GM18909 (cell line): ENCODE results near the gene NBDY.
A peak's percentile ranks its signal among the peaks of the same experiment; 100 is the strongest.

ENCODE experiments used
- ATAC-seq: cut with Tn5 transposase; IDR thresholded peaks from one replicate; pipeline ENCODE4 v1.9.1; 2021; ENCODE audit warnings: mild to moderate bottlenecking; ENCODE audit not compliant: unreplicated experiment, poor library complexity

NBDY gene

DNA sequence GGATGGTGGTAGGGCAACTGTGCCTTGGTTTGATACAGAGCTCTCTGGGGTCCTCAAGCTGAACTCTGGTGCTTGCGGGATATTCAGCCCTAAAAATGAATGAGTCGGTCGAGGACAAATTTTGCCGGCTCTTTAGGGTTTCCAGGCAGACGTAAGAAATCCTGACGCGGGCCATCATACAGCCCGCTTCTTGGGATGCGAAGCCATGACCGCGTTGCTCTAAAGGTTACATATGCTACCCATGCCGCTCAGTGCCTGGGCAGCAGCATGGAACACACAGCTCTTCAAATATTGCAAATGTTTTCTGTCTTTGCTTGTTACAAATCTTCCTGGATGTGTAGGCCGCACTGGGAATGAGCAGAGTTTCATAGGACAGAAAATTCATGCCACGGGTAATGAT, 55.6 kb downstream of the NBDY start:
- ATAC-seq, result no peak

GRCh38 chrX:56785442-56785841, 56.4 kb downstream of the NBDY start:
- no peak for ATAC-seq

DNA sequence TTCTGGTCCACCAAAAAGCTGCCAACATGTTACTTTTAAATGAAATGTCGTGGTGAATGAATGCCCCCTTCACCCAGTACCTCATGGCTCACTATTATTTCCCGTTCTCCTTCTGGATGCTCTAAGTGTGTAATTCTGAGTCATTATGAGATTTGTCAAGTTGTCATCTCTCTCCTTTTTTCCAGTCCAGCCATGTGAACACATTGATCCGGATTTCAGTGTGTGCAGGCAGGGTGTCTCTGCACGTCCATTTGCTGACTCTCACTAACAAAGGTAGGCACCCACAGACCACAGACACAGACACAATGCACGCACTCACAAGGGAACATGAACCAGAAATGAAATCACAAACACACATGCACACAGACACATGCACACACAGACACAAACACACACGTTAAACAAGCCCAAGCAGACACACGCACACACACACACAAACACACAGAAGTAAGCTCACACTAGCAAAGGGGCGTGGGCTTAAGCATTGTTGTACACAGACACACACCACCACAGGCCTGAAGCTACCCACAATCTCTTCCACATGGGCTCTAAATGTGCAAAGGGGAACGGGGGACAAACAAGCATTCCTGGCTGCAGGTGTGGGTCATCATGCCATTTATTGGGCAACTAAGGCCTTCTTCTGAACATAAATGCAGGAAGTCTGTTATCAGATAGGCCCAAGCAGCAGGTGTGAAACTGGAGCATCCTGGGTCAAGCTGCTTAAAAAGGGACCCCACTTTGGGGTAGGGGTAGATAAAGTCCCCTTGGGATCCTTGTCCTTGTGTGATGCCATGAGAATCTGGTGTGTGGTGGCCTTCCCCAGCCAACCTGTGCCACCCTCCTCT, 58.1 kb downstream of the NBDY start:
- ATAC-seq, result no peak

DNA sequence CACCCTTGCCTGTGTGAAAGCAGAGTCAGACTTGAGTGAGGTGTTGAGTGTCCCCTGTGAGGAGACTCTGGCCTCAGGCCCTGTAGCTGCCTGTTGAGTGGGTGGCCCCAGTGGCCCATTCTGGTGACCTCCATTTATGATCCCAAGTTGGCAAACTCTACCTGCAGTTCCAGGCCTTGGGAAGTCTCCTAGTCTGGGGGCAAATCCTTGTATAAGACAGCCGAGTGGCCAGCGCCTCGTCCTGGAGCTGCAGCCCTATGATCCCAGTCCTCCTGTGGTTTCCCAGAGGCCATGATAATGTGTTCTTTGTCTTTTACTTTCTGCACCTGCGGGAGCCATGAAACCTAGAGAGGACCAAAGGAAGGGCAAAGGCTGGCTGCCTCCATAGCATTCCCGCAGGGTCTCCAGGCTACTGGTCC, 58.7 kb downstream of the NBDY start:
- no peak for ATAC-seq

- ATAC-seq, result peak; percentile 27
Observed at GRCh38 chrX:56788229-56788628, 59.2 kb downstream of the NBDY start.

GRCh38 chrX:56788717-56789122, 59.7 kb downstream of the NBDY start:
- ATAC-seq, result peak; percentile 68

- ATAC-seq, result no peak
Observed at GRCh38 chrX:56789518-56790070, 60.6 kb downstream of the NBDY start.

GRCh38 chrX:56790778-56791177, 61.7 kb downstream of the NBDY start:
- ATAC-seq, result no peak

DNA sequence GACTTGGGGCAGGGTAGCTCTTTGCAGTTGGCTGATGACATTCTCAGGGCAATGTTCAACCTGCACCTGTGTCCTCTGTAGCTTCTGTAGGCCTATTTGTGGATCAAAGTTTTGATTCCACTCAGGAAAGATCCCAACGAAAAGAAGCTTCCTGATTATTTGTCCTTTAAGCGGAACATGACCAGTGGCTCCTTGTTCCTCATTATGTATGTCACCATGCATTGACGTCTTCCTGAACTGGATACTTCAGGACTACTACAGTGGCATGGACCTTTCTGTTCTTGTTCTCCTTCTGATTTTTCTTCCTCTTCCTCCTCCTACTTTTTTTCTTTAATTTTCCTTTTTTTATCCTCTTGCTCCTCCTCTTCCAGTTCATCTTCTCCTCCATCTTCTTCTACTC, 62.4 kb downstream of the NBDY start:
- no peak for ATAC-seq

- no peak for ATAC-seq
Observed at GRCh38 chrX:56792270-56793111, 63.4 kb downstream of the NBDY start.

DNA sequence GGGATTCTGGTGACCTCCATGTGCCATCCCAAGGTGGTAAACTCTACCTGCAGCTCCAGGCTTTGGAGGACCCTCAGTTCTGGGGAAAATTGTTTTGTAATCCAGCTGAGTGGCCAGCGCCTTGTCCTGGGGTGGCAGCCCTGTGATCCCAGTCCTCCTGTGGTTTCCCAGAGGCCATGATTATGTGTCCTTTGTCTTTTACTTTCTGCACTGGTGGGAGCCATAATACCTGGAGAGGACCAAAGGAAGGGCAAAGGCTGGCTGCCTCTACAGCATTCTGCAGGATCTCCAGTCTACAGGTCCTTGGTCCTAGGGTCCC, 64.0 kb downstream of the NBDY start:
- no peak for ATAC-seq

- no peak for ATAC-seq
Observed at GRCh38 chrX:56793521-56794320, 64.7 kb downstream of the NBDY start.

GRCh38 chrX:56794404-56795230, 65.6 kb downstream of the NBDY start:
- no peak for ATAC-seq

DNA sequence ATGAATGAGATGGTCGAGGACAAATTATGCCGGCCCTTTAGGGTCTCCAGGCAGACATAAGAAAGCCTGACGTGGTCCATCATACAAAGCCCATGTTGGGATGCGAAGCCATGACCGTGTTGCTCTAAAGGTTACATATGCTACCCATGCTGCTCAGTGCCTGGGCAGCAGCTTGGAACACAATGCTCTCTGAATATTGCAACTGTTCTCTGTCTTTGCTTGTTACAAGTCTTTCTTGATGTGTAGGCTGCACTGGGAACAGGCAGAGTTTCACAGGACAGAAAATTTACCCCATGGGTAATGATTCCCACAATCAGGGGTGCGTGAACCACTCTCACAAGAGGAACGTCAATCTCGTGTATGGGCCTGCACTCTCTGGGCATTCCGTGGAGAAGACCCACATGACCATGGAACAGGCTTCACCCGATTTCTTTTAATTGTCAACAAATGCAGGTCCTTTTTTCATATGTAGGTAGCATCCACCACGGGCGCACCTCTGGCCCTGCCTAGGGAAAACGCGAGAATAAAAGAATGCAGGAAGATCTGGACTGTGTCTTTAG, 66.3 kb downstream of the NBDY start:
- no peak for ATAC-seq

GRCh38 chrX:56796641-56797395, 67.8 kb downstream of the NBDY start:
- ATAC-seq, result no peak

DNA sequence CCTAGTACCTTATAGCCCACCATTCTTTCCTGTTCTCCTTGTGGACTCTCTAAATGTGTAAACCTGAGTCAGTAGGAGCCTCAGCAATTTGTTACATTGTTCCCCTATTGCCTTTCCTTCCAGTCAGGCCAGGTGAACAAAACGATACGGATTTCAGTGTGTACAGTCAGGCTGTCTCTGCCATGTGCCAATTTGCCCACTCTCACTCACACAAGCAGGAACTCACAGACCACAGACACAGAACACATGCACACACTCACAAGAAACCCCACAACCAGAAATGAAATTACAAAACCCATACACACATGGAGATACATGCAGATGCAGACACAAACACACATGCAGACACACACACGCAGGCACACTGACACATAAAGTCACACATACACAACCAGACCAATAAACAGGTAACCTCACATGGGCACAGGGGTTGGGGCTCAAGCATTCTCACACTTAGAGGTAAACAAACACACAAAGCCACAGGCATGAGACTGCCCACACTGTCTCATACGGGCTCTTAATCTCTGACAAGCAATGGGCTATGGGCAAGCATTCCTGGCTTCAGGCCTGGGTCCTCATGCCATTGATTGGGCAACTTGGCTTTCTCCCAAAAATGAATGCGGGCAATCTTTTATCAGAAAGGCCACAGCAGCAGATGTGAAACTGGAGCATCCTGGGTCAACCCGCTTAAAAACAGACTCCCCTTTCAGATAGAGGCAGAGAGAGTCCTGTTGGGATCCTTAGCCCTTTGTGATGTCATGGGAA, 68.7 kb downstream of the NBDY start:
- ATAC-seq, result no peak

GRCh38 chrX:56798339-56798711, 69.3 kb downstream of the NBDY start:
- ATAC-seq, result no peak
